Measurements from ENCODE around the gene THBD.

Gene THBD

GRCh38 chr20:23061262-23061661, 11.8 kb upstream of the THBD start:
- DNase-seq: no peak

- no peak for DNase-seq
These were observed 11.2 kb upstream of the THBD start for GRCh38 chr20:23060629-23061028.

- no peak for DNase-seq
These were observed 10.4 kb upstream of the THBD start for GRCh38 chr20:23059846-23060245.

GRCh38 chr20:23059001-23059400, 9.5 kb upstream of the THBD start:
- DNase-seq: no peak

- no peak for DNase-seq
These were observed 8.8 kb upstream of the THBD start for GRCh38 chr20:23058240-23058639.

- DNase-seq: no peak
These were observed 3.4 kb upstream of the THBD start for GRCh38 chr20:23052904-23053303.

GRCh38 chr20:23050847-23051627, 1.6 kb upstream of the THBD start:
- DNase-seq: no peak

- DNase-seq: no peak
These were observed 785 bp upstream of the THBD start for GRCh38 chr20:23050076-23050838.

GRCh38 chr20:23048283-23049200, 930 bp downstream of the THBD start:
- DNase-seq: peak; percentile 13

- no peak for DNase-seq
These were observed 1.7 kb downstream of the THBD start for GRCh38 chr20:23047738-23048214.

- DNase-seq: no peak
These were observed 2.3 kb downstream of the THBD start for GRCh38 chr20:23047001-23047737.

GRCh38 chr20:23046431-23046830, 3.0 kb downstream of the THBD start:
- no peak for DNase-seq

- DNase-seq: no peak
These were observed 6.1 kb downstream of the THBD start for GRCh38 chr20:23043376-23043775.

- DNase-seq: no peak
These were observed 7.2 kb downstream of the THBD start for GRCh38 chr20:23042270-23042669.

- DNase-seq: no peak
These were observed 9.5 kb downstream of the THBD start for GRCh38 chr20:23039885-23040508.

- DNase-seq: no peak
These were observed 10.2 kb downstream of the THBD start for GRCh38 chr20:23039136-23039875.

- no peak for DNase-seq
These were observed 12.4 kb downstream of the THBD start for GRCh38 chr20:23037017-23037481.

GRCh38 chr20:23036371-23036770, 13.1 kb downstream of the THBD start:
- DNase-seq: no peak

GRCh38 chr20:23035731-23036130, 13.7 kb downstream of the THBD start:
- DNase-seq: no peak

- no peak for DNase-seq
These were observed 14.5 kb downstream of the THBD start, which contains the start of gene SSTR4 for GRCh38 chr20:23034721-23035671. TSS of gene SSTR4 (plus strand) at chr20:23035312. CDS start at chr20:23035484, 172 bp downstream.
